GM04503 (cell line): ENCODE results near the gene DGKG.

Experiments
- DNase-seq: peaks from one replicate; pipeline ENCODE4 v3.0.0-alpha.2; 2012; ENCODE audit warnings: low read depth

DGKG gene

GRCh38 chr3:186318135-186318534 lies 43.9 kb downstream of the DGKG start:
- peak; percentile 49 for DNase-seq

- no peak for DNase-seq
These were observed 44.6 kb downstream of the DGKG start for GRCh38 chr3:186317478-186317877.

GRCh38 chr3:186316666-186317260 lies 45.3 kb downstream of the DGKG start:
- no peak for DNase-seq

GRCh38 chr3:186315581-186316354 lies 46.3 kb downstream of the DGKG start:
- DNase-seq: peak; percentile 61

- DNase-seq: no peak
These were observed 47.1 kb downstream of the DGKG start for GRCh38 chr3:186314896-186315295.

GRCh38 chr3:186311441-186311840 lies 50.6 kb downstream of the DGKG start:
- no peak for DNase-seq

- DNase-seq: no peak
These were observed 53.5 kb downstream of the DGKG start for GRCh38 chr3:186308549-186308948.

GRCh38 chr3:186307594-186308221 lies 54.3 kb downstream of the DGKG start:
- DNase-seq: no peak

- no peak for DNase-seq
These were observed 56.7 kb downstream of the DGKG start for GRCh38 chr3:186305286-186305685.

GRCh38 chr3:186303965-186304364 lies 58.1 kb downstream of the DGKG start:
- no peak for DNase-seq

- no peak for DNase-seq
These were observed 62.7 kb downstream of the DGKG start for GRCh38 chr3:186299327-186299726.

GRCh38 chr3:186298876-186299275 lies 63.2 kb downstream of the DGKG start:
- DNase-seq: no peak

- no peak for DNase-seq
These were observed 71.2 kb downstream of the DGKG start for GRCh38 chr3:186290796-186291195.

- peak; percentile 92 for DNase-seq
These were observed 74.3 kb downstream of the DGKG start for GRCh38 chr3:186287711-186288110.

- DNase-seq: no peak
These were observed 75.9 kb downstream of the DGKG start for GRCh38 chr3:186286114-186286513.

- DNase-seq: no peak
These were observed 77.4 kb downstream of the DGKG start for GRCh38 chr3:186284661-186285060.

GRCh38 chr3:186284349-186284652 lies 77.7 kb downstream of the DGKG start:
- no peak for DNase-seq

GRCh38 chr3:186283651-186284348 lies 78.2 kb downstream of the DGKG start:
- peak; percentile 77 for DNase-seq

- no peak for DNase-seq
These were observed 78.9 kb downstream of the DGKG start for GRCh38 chr3:186283096-186283495.

- DNase-seq: peak; percentile 65
These were observed 80.9 kb downstream of the DGKG start for GRCh38 chr3:186281176-186281575.

GRCh38 chr3:186280737-186281136 lies 81.3 kb downstream of the DGKG start:
- DNase-seq: no peak

- DNase-seq: no peak
These were observed 84.6 kb downstream of the DGKG start for GRCh38 chr3:186277268-186277909.
